Thoracic aorta (tissue), 2 donors: Measurements from ENCODE around the gene PCBP3. TPM values are rescaled to one million over a fixed set of nuclear protein-coding genes. Genes with fewer than 3 reads are reported as not detected.
"Not testable (repeated sequence)": the region's sequence is repeated elsewhere in the genome, so short reads cannot be mapped to it uniquely, and the experiment has no call there.

Experiments used
- ATAC-seq: fragments of 150-250 bp; one replicate; pipeline ENCODE4 v1.8.0; 2017; ENCODE audit warnings: low read depth; ENCODE audit not compliant: insufficient number of reproducible peaks, low FRiP score
- DNase-seq: peaks from one replicate; pipeline ENCODE4 v3.0.0-alpha.2; 2020; ENCODE audit warnings: low spot score
- H3K27ac ChIP-seq, 2 donors: fragments of 200-600 bp; sonication (generic); 1 replicate in 1 of 2; 2 replicates in 1 of 2; pipeline ENCODE4 v1.5.1; 2016; ENCODE audit warnings: mild to moderate bottlenecking in 2 of 2, moderate library complexity in 2 of 2
- H3K27me3 ChIP-seq: fragments of 200-600 bp; sonication (generic); replicated peaks from 2 replicates; pipeline ENCODE4 v1.6.0; 2016; ENCODE audit warnings: mild to moderate bottlenecking; ENCODE audit not compliant: insufficient read depth
- H3K36me3 ChIP-seq: fragments of 200-600 bp; sonication (generic); one replicate; pipeline ENCODE4 v1.5.1; 2016
- H3K4me1 ChIP-seq, 2 donors: fragments of 200-600 bp; sonication (generic); 1 replicate in 1 of 2; 2 replicates in 1 of 2; pipeline versions ENCODE4 v1.5.1 to v1.6.0; 2016; ENCODE audit warnings: low read depth in 2 of 2, mild to moderate bottlenecking in 1 of 2; ENCODE audit not compliant: control insufficient read depth in 1 of 2
- H3K4me3 ChIP-seq: fragments of 200-600 bp; sonication (generic); 2 replicates; pipeline ENCODE4 v1.5.1; 2016; ENCODE audit warnings: mild to moderate bottlenecking
- H3K9me3 ChIP-seq: fragments of 200-600 bp; sonication (generic); 2 replicates; pipeline ENCODE4 v1.5.1; 2016
- CTCF ChIP-seq: fragments of 200-600 bp; sonication (generic); IDR thresholded peaks from one replicate; pipeline ENCODE4 v1.5.1; 2019; ENCODE audit warnings: antibody characterized with exemption
- total RNA-seq, 2 donors: library from RNA; depleted of rRNA; stranded (reverse); fragments of >200 nt; gene quantifications; one replicate each; pipeline versions ENCODE4 v1.1.0 to v1.2.3, GENCODE V29; 2016

The PCBP3 gene
- total RNA-seq, 2 donors from 2014 or later, result 4.5 to 28.4 TPM

- Histone ChIP-seq H3K9me3 (no peaks in the 10 kb centered on the region), H3K27me3 (no peaks in the 10 kb centered on the region), H3K4me1 (peaks cover 0 to 21% of the 10 kb centered on the region in 2 donors), H3K27ac (no peak overlapping the region), H3K4me3 (no peak overlapping the region), H3K36me3 (no peaks in the 10 kb centered on the region)
- no peak for TF ChIP-seq CTCF
- DNase-seq, result no peak
- no peak for ATAC-seq
These were observed 206.1 kb downstream of the PCBP3 start for GRCh38 chr21:45849651-45850050.

GRCh38 chr21:45850181-45850580 is 206.7 kb downstream of the PCBP3 start:
- Histone ChIP-seq H3K4me1 (peaks cover 0 to 21% of the 10 kb centered on the region in 2 donors), H3K27me3 (no peaks in the 10 kb centered on the region), H3K9me3 (no peaks in the 10 kb centered on the region), H3K4me3 (no peak overlapping the region), H3K27ac (no peak overlapping the region), H3K36me3 (no peaks in the 10 kb centered on the region)
- ATAC-seq, result no peak
- TF ChIP-seq CTCF, result no peak
- no peak for DNase-seq

GRCh38 chr21:45852386-45852785 is 208.9 kb downstream of the PCBP3 start:
- not testable (repeated sequence) for H3K9me3 ChIP-seq, H3K4me3 ChIP-seq, H3K27me3 ChIP-seq, DNase-seq, H3K36me3 ChIP-seq, H3K4me1 ChIP-seq, H3K27ac ChIP-seq, ATAC-seq

- H3K9me3 ChIP-seq, result no peaks in the 10 kb centered on the region
- H3K36me3 ChIP-seq, result no peaks in the 10 kb centered on the region
- peaks cover 0 to 4% of the 10 kb centered on the region in 2 donors for H3K4me1 ChIP-seq
- H3K4me3 ChIP-seq, result no peak overlapping the region
- H3K27me3 ChIP-seq, result no peaks in the 10 kb centered on the region
- no peak overlapping the region for H3K27ac ChIP-seq
- no peak for DNase-seq
- no peak for TF ChIP-seq CTCF
- ATAC-seq, result no peak
These were observed 209.4 kb downstream of the PCBP3 start for GRCh38 chr21:45852886-45853400.

GRCh38 chr21:45853703-45854342 is 210.3 kb downstream of the PCBP3 start:
- DNase-seq, result no peak
- ATAC-seq, result no peak

More at GRCh38 chr21:45853703-45854342, 210.3 kb downstream of the PCBP3 start:
- H3K27ac ChIP-seq, result no peak overlapping the region
- no peaks in the 10 kb centered on the region for H3K9me3 ChIP-seq
- no peak for TF ChIP-seq CTCF
- H3K4me3 ChIP-seq, result no peak overlapping the region
- no peaks in the 10 kb centered on the region for H3K4me1 ChIP-seq
- H3K36me3 ChIP-seq, result no peaks in the 10 kb centered on the region
- no peaks in the 10 kb centered on the region for H3K27me3 ChIP-seq
